Esophagus muscularis mucosa (tissue), 3 donors: Measurements from ENCODE around the gene BTBD17.

Source experiments
- POLR2A ChIP-seq: fragments of 450-650 bp; IDR thresholded peaks from one replicate; pipeline ENCODE4 v1.6.1; 2017; ENCODE audit warnings: antibody characterized with exemption, moderate library complexity, mild to moderate bottlenecking, low read depth
- POLR2AphosphoS5 ChIP-seq, 2 donors: sonication (generic); formaldehyde crosslinking; IDR thresholded peaks; one replicate each; pipeline ENCODE4 v1.6.1; 2017; ENCODE audit warnings: antibody characterized with exemption in 2 of 2
- TF ChIP-seq, protein P1 (sequence below), 3 experiments: fragments of 200-600 bp in 2 of 3; fragments of 450-650 bp in 1 of 3; sonication (generic) in 2 of 3; IDR thresholded peaks; one replicate each; pipeline ENCODE4 v1.5.1; 2017 to 2019; ENCODE audit warnings: antibody characterized with exemption in 3 of 3, mild to moderate bottlenecking in 2 of 3, moderate library complexity in 1 of 3

DNA sequence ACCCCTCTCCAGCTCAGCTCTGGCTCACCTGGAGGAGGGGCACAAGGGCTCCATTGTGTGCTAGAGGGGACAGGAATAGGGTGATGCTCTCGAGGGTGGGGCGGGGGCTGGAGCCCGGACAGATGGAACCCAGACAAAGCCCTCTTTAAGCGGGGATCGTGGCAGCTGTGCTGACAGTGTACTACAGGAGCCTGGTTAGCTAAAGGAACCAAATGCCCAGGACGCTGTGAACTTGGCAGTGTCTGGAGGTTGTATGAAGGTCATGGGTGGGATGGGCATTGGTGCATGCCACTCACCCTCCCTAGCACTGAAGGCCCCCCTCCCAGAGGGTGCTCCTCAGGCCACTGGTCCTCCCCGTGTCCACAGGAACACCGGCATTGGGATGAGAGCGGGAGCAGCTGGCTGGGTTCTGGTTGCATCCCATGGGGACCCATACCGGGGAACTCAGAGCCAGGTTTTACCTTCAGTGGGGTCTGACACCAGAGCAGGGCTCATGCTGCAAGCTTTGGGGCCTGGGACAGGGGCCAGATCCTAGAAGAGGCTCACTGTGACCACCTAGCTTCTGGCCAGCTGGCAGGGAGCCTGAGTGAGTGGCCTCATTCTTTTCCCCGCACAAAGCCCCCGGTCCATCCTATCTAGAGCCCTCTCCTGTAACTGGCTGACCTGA is 23.7 kb downstream of the BTBD17 start:
- TF ChIP-seq, protein P1, sequence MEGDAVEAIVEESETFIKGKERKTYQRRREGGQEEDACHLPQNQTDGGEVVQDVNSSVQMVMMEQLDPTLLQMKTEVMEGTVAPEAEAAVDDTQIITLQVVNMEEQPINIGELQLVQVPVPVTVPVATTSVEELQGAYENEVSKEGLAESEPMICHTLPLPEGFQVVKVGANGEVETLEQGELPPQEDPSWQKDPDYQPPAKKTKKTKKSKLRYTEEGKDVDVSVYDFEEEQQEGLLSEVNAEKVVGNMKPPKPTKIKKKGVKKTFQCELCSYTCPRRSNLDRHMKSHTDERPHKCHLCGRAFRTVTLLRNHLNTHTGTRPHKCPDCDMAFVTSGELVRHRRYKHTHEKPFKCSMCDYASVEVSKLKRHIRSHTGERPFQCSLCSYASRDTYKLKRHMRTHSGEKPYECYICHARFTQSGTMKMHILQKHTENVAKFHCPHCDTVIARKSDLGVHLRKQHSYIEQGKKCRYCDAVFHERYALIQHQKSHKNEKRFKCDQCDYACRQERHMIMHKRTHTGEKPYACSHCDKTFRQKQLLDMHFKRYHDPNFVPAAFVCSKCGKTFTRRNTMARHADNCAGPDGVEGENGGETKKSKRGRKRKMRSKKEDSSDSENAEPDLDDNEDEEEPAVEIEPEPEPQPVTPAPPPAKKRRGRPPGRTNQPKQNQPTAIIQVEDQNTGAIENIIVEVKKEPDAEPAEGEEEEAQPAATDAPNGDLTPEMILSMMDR (IDR thresholded peaks at IDR 0.05), result no peak
- TF ChIP-seq POLR2AphosphoS5 (IDR thresholded peaks at IDR 0.05) (no peak), POLR2A (no peak)
